ENCODE data around the gene TMEM107. TPM values are rescaled to one million over a fixed set of nuclear protein-coding genes. Genes with fewer than 3 reads are reported as not detected.
A peak's percentile ranks its signal among the peaks of the same experiment; 100 is the strongest.

The TMEM107 gene
- total RNA-seq, 4 donors from 2014 or later, result 12.7 to 21.7 (median 15.5) TPM

- intact Hi-C loops (cut with DNase I), result no loop called here
- H3K36me3 ChIP-seq, result peaks cover 44 to 57% (median 52%) of the 10 kb centered on the region in 3 donors
- peaks cover 28 to 86% (median 31%) of the 10 kb centered on the region in 3 donors for H3K4me1 ChIP-seq
- H3K27ac ChIP-seq, result peak overlapping the region; percentile 99 to 100 (median 100)
- peak; percentile 47 for DNase-seq
- WGBS, 2 donors, result 24% methylated on average over 3 of the region's 38 CpGs; no CpG with 5 or more reads in 1 of the 2 donors
- peak overlapping the region; percentile 81 to 94 (median 82) for H3K4me3 ChIP-seq
- no peaks in the 10 kb centered on the region for H3K9me3 ChIP-seq
- TF ChIP-seq CTCF (IDR thresholded peaks at IDR 0.05) (peak in 1 of 6 experiments; percentile 27), POLR2A (IDR thresholded peaks at IDR 0.05) (peak in 2 of 4 donors; percentile 27 to 70)
- H3K27me3 ChIP-seq, result no peaks in the 10 kb centered on the region
These were observed 25.0 kb downstream of the TMEM107 start for GRCh38 chr17:8151120-8151640.

- H3K27ac ChIP-seq, result peak overlapping the region; percentile 99 to 100 (median 100)
- peak overlapping the region; percentile 81 to 94 (median 82) for H3K4me3 ChIP-seq
- H3K9me3 ChIP-seq, result no peaks in the 10 kb centered on the region
- 70 to 86% methylated on average over 6 to 7 of the region's 18 CpGs for WGBS, 2 donors
- H3K36me3 ChIP-seq, result peaks cover 52 to 65% (median 59%) of the 10 kb centered on the region in 3 donors
- H3K27me3 ChIP-seq, result no peaks in the 10 kb centered on the region
- H3K4me1 ChIP-seq, result peaks cover 28 to 93% (median 31%) of the 10 kb centered on the region in 3 donors
- DNase-seq, result no peak
- TF ChIP-seq CTCF (IDR thresholded peaks at IDR 0.05), result no peak
- no peak for TF ChIP-seq POLR2A (IDR thresholded peaks at IDR 0.05)
- intact Hi-C loops (cut with DNase I), result no loop called here
These were observed 25.7 kb downstream of the TMEM107 start for GRCh38 chr17:8150194-8151119.

GRCh38 chr17:8149419-8150193 is 26.6 kb downstream of the TMEM107 start:
- H3K36me3 ChIP-seq, result peaks cover 60 to 73% (median 66%) of the 10 kb centered on the region in 3 donors
- intact Hi-C loops (cut with DNase I), result no loop called here
- no peak for DNase-seq
- peak overlapping the region; percentile 99 to 100 (median 100) for H3K27ac ChIP-seq
- H3K4me3 ChIP-seq, result peak overlapping the region in 2 of 4 donors; percentile 81 to 83
- TF ChIP-seq POLR2A (IDR thresholded peaks at IDR 0.05) (no peak), CTCF (IDR thresholded peaks at IDR 0.05) (no peak)
- H3K4me1 ChIP-seq, result peaks cover 26 to 89% (median 31%) of the 10 kb centered on the region in 3 donors
- no peaks in the 10 kb centered on the region for H3K27me3 ChIP-seq
- WGBS, 2 donors, result 78 to 90% methylated on average over 8 to 19 of the region's 29 CpGs
- H3K9me3 ChIP-seq, result no peaks in the 10 kb centered on the region

- peak overlapping the region; percentile 1 to 100 (median 74) for H3K27ac ChIP-seq
These were observed 27.6 kb downstream of the TMEM107 start for GRCh38 chr17:8148560-8148959.

GRCh38 chr17:8147805-8148404 is 28.3 kb downstream of the TMEM107 start:
- Histone ChIP-seq H3K4me1 (peaks cover 16 to 85% (median 20%) of the 10 kb centered on the region in 3 donors), H3K4me3 (no peak overlapping the region), H3K36me3 (peaks cover 77 to 85% (median 78%) of the 10 kb centered on the region in 3 donors), H3K27me3 (no peaks in the 10 kb centered on the region), H3K9me3 (no peaks in the 10 kb centered on the region), H3K27ac (peak overlapping the region in 3 of 4 donors; percentile 48 to 100 (median 99))
- intact Hi-C loops (cut with DNase I), result no loop called here
- TF ChIP-seq CTCF (IDR thresholded peaks at IDR 0.05), result no peak
- TF ChIP-seq POLR2A (IDR thresholded peaks at IDR 0.05), result no peak
- no peak for DNase-seq
- 89 to 96% methylated on average over 3 to 13 of the region's 13 CpGs for WGBS, 2 donors

More at GRCh38 chr17:8148560-8148959, 27.6 kb downstream of the TMEM107 start:
- no peak for TF ChIP-seq POLR2A (IDR thresholded peaks at IDR 0.05)
- DNase-seq, result no peak
- H3K4me1 ChIP-seq, result peaks cover 22 to 88% (median 26%) of the 10 kb centered on the region in 3 donors
- intact Hi-C loops (cut with DNase I), result no loop called here
- peaks cover 71 to 83% (median 76%) of the 10 kb centered on the region in 3 donors for H3K36me3 ChIP-seq
- no peak overlapping the region for H3K4me3 ChIP-seq
- WGBS, 2 donors, result 80 to 85% methylated on average over 1 to 6 of the region's 13 CpGs
- no peaks in the 10 kb centered on the region for H3K9me3 ChIP-seq
- no peaks in the 10 kb centered on the region for H3K27me3 ChIP-seq

Measured in esophagus squamous epithelium (tissue), 5 donors.